Globus pallidus (tissue), 1 donor: Measurements from ENCODE around the gene USP51.
"Not testable (repeated sequence)": the region's sequence is repeated elsewhere in the genome, so short reads cannot be mapped to it uniquely, and the experiment has no call there.

Experiments
- DNase-seq: peaks from one replicate; pipeline ENCODE4 v3.0.0-alpha.2; 2015; ENCODE audit warnings: low spot score

The USP51 gene

DNA sequence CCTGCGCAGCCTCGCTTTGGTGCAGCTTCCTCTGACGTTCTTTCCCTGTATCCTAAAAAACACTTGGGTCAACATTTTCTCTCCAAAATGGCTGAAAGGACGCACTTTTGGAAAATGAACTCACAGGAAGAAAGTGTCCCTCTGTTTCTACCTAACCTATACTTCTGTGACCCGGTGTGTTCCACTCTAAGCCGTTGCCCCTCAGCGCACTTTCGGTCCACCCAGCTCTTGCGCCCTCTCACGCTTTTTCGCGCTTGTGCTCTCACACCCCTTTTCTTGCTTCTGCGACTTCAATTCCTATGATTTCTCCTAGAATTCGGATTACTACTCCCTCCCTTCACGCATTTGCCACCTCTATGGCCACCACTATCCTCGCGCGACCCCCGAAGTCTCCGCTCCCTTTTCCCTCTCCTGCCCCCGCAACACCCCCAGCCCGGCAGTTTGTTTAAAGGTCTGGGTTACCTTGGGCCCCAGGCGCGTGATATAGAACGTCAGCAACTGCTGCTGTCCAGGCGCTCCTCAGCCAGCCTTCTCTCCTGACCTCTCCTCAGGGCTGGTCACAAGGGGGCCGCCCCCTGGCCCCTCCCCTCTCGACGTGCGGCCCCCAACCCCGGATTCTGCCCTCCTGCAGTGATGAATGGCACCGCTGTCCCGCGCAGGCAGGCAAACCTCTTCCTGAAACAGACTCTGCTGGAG lies at the start of gene USP51:
TSS of gene USP51 (minus strand) at position 535 of the 696 bp plus-strand sequence. CDS start 909 bp downstream, outside the sequence.
- DNase-seq, result peak; percentile 54

DNA sequence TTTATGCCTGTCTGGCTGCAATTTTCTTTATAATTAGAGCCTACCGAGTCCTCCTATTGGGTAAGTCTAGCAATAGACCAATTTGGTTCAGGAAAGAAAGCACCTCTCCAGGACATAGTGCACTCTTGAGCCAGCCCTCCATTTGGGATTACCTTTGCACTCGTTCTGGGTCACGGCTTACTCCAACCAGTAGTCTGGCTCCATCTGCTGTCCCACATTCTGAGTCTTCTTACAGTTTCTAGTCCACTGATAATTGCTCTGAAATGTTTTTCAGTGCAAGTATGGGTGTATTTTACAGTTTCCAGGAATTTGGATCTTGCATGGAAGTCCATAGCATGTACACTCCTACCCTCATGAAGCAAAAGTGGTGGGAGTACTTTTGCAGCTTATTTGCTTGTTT lies 34.8 kb upstream of the USP51 start:
- peak; percentile 0 for DNase-seq

GRCh38 chrX:55523356-55523755 lies 33.7 kb upstream of the USP51 start:
- DNase-seq, result no peak

DNA sequence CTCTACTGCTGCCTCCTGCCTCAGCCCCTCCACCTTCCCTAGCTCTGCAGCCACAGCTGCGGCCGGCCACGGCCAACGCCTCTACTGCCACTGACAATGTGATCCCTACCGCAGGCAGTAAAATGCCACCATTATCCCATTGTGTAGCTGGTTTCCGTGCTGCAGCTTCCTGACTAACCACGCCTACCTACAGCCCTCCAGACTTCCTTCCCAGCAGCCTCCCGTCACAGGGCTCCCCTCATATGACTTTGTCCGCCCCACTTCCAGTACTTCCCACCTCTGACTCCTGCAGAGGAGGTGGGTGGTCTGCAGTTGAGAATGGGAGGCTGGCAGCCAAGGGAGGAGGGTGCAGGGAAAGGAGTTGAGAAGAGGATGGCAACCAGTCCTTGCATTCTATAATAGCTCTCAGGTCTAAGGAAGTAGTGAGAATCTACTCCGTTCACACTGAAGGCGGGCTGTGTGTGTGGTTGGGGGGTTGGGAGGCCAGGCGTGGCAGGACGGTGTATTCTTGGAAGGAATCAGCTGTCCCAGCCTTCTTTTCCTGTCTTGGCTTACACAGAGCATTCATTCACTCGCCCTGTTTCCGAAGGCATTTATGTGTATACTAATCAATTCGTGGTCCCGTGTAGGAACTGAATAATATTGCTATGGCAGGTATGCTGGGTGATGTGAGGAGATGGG lies 33.1 kb upstream of the USP51 start:
- DNase-seq, result peak; percentile 11

GRCh38 chrX:55521687-55522086 lies 32.0 kb upstream of the USP51 start:
- DNase-seq, result no peak

DNA sequence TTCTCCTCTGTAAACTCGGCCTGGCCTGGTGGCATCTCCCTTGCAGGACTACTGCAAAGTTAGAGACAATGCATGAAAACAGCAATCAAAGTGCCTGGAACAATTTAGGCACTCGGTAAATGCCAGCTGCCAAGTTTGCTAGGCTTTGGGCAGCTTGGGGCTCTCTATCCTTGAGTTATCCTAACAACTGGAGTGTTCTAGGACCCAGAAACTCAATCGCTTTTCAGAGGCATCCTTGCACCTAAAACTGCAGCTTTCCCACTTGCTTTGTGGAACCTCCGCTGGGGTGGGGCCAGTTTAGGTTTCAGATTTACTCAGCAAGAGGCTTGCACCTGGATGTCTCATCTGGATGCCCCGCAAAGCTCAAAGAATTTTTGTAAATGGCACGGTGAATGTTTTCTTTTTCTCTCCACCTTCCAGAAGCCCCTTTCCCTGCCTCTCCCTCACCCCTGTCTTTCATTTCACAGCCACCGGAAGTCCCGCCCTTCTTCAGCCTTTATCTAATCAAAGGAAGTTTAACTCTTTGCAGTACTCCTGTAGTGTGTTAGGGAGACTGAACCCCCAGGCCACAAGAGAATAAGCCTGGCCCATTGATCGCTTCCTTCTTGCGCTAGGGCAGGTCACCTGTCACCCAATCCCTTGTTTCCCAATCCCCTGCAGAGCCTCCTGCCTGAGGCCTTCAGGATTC lies 27.3 kb upstream of the USP51 start:
- not testable (repeated sequence) for DNase-seq

DNA sequence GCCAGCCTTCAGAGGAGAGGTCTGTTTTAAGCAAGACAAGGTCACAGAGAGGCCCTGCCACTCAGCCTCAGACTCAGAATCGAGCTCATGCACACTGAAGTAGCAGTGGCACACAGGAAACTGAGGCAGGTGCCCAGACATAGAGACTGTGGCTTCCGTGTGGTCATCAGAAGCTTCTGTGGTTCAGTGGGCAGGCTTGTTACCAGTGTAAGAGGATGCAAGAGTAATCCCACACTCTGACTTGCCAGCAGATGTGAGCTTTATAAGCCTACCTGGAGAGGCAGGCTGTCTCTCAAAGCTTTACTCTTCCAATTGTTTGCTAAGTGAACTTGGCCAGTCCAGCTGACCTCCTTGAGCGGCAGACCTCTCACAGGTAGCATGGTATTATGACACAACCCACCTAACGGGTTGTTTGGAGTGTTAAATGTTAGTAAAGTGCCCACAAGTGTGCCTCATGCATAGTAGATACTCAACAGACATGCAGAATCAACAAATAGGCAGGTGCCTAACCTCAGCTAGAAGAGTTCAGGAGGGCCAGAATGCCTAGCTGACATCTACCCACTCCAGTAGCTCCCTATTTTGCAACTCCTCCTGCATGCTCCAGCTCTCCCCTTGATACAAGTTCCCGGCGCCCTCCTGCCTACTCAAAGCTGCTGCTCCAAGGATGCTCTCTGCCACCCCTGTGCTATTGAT lies 23.5 kb upstream of the USP51 start:
- DNase-seq, result not testable (repeated sequence)

DNA sequence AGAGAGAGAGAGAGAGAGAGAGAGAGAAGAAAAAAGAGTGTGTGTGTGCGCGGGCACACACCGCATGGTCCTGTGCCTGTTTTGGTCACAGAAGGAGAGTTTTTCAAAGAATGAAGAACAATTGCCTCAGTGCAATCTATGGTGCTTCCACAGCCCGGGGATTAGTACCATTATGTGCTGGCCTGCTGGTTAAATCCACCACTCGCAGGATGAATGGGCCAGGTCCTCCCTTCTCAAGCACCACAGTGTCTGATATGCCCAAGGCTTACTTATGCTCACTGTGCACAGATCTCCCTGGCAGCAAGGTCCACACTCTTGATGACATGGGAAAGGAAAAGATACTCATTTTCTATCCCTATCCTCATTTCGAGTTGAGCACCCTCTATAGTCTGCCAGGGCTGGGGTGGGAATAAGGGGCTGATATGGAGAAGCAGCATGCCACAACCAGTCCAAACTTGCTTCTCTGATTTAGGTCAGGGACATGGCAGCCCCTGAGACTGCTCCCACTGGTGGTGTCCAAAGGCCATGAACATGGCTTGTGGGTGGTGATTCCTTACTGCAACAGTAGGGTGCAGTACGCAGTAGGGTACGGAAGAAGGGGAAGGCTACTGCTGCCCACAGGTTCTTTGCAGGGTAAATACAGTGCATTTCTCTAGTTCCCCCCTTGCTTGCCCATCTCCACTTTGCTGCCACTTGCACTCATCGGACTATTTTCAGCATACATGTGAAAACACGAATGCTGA lies 18.9 kb upstream of the USP51 start:
- DNase-seq, result not testable (repeated sequence)

DNA sequence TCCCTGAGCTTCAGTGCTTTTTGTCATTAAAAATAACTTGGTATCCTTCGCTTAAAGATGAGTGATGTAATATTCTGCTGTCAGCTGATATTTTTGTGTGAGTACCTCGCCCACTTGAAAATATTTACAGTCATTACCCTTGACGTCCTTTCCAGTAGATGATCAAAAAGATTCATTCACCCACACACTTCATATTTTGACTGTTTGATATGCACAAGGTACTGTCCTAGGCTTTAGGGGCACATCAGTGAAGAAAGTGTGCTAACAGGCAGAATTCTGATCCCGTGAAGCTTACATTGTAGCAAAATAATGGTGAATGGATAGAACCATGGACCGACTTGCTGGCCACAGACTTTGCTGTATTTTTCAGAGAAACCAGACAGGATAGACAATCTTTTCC lies 18.1 kb upstream of the USP51 start:
- not testable (repeated sequence) for DNase-seq

DNA sequence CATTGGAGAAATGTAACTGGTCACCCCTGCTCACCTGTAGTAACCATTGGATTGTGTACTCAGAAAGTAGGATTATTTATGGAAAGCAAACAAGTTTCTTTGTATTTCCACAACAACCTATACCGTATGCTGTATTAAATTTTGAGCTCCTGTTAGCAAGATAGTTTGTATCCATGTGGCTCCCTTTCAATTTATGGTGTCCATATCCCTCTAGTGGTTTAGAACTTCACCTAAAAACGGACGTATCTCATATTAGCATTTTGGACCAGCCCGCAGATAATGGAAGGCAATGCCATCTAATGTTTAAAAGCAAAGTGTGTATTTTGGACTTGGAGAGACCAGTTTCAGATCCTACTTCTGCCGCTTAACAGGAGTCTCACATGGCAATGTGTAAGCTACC lies 17.4 kb upstream of the USP51 start:
- DNase-seq, result not testable (repeated sequence)

DNA sequence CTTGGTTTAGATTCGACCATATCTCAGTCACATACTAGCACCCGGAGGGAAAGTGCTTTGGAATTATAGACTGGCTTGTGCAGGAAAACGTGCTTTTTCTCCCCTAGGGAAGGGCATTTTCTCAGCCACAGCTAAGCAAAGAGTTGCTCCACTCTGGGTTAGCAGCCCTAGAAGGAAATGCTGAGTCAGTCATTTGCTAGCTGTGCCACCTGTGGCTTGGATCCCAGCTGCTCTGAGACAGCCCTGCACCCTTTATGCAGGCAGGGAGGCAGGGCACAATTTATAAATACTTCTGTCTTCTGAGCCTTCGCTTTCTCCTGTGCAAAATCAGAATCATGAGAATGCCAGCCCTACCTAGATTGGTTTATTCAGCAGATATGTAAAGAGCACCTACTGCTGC lies 1.3 kb upstream of the USP51 start:
- DNase-seq, result no peak

DNA sequence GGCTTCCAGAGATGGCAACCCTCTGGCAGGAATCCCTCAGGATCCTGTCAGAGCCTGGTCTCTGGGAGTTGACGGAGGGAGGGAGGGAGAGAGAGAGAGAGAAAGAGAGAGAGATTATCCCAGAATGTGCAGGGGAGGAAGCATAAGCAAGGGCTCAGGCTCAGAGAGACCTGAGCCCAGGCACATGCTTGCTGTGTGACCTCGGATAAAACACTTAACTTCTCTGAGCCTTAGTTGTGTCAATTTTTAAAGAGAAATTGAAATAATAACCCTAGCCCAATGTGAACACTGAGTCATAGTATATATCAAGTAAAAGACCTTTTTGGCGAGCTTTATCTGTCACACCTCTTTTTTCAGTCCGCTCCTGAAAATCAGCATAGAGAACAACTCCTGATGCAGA lies 473 bp upstream of the USP51 start:
- no peak for DNase-seq

DNA sequence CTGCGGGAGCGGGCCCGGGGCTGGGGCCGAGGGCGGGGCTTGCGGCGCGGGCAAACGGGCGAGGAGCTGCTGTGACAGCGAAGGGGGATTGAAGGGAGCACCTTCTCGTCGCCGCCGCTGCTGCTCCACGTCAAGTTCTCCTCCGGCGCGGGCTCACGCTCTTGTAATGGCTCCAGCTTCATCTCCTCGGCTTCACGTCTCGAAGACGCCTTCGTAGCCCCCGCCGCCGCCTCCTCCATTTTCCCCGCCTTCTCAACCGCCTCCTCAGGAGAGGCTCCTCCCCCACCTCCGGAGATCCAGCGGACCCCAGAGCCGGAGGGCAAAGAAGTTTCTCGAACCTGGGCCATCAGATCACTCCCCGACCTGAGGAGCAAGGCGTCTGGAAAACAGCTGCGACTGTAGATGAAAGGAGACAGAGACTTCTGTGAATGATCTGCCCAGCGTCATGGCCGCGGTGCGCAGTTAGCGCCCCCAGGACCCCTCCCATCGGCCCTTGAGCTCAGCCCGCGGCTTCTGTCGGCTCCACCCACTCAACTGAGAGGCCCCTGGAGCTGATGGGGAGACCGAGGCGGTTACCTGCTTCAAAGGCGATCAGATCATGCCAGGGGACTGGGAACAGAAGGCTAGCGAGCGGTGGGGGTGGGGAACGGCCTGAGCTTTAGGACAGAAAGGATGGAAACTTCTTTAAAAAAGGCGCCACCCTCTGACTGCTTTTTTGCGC lies 895 bp downstream of the USP51 start:
- DNase-seq, result peak; percentile 80

GRCh38 chrX:55488006-55488592 lies 1.5 kb downstream of the USP51 start:
- peak; percentile 58 for DNase-seq

DNA sequence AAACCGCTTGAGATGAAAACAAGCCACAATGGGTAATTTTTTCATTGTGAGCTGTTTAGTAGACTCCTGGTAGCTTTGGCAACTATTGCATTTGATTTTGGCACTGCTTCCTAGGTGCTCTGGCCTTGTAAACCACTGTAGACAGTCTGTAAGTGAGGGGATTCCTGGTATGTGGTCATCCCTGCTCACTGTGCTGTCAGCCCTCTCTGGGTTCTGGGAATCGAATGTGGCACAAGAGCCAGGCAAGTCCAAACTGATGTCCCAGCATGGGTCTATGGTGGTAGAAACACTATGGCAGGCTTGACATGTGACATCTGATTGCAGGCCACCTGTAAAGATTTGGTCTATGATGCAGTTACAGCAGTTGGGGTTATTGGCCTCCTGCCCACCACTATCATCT lies 2.5 kb downstream of the USP51 start:
- DNase-seq, result no peak

GRCh38 chrX:55486736-55487135 lies 2.9 kb downstream of the USP51 start:
- DNase-seq, result peak; percentile 92

DNA sequence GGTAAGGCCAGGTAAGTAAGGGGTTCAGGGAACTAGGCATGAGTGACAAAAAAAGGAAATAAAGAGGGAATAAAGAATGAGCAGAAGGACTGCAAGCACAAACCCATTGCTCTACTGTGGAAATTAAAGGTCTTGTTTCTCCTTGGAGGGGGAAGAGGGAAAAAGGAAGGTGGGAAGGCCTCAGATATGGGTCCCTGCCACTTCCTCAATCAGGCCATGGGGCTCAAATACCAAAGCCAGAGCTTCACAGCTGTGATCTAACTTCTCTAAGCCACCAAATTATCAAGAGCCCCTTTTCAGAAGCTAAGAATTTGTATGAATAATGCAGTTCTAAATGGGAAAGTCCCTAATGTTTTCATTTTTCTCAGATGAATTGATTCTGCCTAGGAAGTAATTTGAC lies 4.7 kb downstream of the USP51 start:
- no peak for DNase-seq

DNA sequence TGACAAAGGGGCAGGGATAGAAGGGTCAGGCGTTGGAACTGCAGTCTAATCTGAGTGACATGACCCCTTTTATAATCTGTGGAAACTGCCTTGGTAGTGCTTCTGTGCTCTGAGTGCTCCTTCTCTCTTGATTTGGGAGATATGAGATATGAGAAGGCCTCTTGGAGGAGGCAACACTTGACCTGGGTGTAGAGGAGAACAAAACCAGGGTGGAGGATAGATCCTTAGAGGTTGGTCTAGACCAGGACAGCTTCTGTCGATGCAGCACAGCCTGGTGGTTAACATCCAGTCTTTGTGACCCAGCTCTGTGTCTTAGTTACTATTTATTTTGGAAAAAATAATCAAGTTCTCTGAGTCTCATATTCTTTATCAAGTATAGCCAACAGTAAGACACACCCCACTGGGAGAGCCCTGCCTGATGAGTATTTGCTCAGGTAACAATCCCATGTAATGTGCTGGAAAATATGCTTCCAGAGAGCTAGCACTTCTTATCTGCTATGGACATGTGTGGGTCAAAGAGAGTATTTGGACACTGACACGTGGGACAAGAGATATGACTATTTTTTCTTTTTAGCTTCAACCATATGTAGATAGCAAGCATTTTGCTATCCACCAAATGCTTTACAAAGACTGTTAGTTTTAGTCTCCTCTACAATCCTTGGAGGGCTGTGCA lies 9.1 kb downstream of the USP51 start:
- no peak for DNase-seq

DNA sequence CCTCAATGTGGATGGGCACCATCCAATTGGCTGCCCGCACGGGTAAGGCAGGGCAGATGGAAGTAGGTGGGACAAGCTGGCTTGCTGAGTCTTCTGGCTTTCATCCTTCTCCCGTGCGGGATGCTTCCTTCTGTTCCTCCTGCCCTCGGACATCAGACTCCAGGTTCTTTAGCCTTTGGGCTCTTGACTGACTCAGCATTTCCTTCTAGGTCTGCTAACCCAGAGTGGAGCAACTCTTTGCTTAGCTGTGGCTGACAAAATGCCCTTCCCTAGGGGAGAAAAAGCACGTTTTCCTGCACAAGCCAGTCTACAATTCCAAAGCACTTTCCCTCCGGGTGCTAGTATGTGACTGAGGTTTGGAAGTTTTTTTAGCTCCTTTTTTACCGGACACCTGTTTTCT lies 9.7 kb downstream of the USP51 start:
- DNase-seq, result not testable (repeated sequence)

- DNase-seq, result not testable (repeated sequence)
Observed at GRCh38 chrX:55465791-55466190, 23.9 kb downstream of the USP51 start.
